WTC11 (cell line): Measurements from ENCODE around the gene LUC7L.

Experiments used
- ATF1 ChIP-seq: sonication (generic); formaldehyde crosslinking; IDR thresholded peaks from 2 replicates; pipeline ENCODE4 v1.8.1; 2023; ENCODE audit warnings: mild to moderate bottlenecking, moderate library complexity, missing genetic modification reagents
- CBFB ChIP-seq: sonication (generic); formaldehyde crosslinking; IDR thresholded peaks from 2 replicates; pipeline ENCODE4 v1.8.1; 2022; ENCODE audit warnings: mild to moderate bottlenecking, low read depth, missing genetic modification reagents
- ESRRA ChIP-seq: sonication (generic); formaldehyde crosslinking; IDR thresholded peaks from 2 replicates; pipeline ENCODE4 v1.8.1; 2022; ENCODE audit warnings: mild to moderate bottlenecking, missing genetic modification reagents, borderline replicate concordance
- HMGA2 ChIP-seq: fragments of 250-450 bp; sonication (Bioruptor Pico); IDR thresholded peaks from 2 replicates; pipeline ENCODE4 v1.4.0; 2021; ENCODE audit warnings: mild to moderate bottlenecking, moderate library complexity
- NR3C1 ChIP-seq: sonication (generic); formaldehyde crosslinking; conservative IDR thresholded peaks from 2 replicates; pipeline ENCODE4 v1.8.1; 2023; ENCODE audit warnings: low read depth, mild to moderate bottlenecking, missing genetic modification reagents
- TF ChIP-seq, protein P1 (sequence below): fragments of 200-600 bp; IDR thresholded peaks from 2 replicates; pipeline ENCODE4 v1.8.0; 2022; ENCODE audit warnings: antibody characterized with exemption
- TF ChIP-seq, protein P2 (sequence below): sonication (generic); formaldehyde crosslinking; IDR thresholded peaks from 2 replicates; pipeline ENCODE4 v1.8.1; 2022; ENCODE audit warnings: low read depth, missing genetic modification reagents, borderline replicate concordance
- TF ChIP-seq, protein P3 (sequence below): sonication (generic); formaldehyde crosslinking; IDR thresholded peaks from 2 replicates; pipeline ENCODE4 v1.8.1; 2023; ENCODE audit warnings: mild to moderate bottlenecking, moderate library complexity, missing genetic modification reagents

DNA sequence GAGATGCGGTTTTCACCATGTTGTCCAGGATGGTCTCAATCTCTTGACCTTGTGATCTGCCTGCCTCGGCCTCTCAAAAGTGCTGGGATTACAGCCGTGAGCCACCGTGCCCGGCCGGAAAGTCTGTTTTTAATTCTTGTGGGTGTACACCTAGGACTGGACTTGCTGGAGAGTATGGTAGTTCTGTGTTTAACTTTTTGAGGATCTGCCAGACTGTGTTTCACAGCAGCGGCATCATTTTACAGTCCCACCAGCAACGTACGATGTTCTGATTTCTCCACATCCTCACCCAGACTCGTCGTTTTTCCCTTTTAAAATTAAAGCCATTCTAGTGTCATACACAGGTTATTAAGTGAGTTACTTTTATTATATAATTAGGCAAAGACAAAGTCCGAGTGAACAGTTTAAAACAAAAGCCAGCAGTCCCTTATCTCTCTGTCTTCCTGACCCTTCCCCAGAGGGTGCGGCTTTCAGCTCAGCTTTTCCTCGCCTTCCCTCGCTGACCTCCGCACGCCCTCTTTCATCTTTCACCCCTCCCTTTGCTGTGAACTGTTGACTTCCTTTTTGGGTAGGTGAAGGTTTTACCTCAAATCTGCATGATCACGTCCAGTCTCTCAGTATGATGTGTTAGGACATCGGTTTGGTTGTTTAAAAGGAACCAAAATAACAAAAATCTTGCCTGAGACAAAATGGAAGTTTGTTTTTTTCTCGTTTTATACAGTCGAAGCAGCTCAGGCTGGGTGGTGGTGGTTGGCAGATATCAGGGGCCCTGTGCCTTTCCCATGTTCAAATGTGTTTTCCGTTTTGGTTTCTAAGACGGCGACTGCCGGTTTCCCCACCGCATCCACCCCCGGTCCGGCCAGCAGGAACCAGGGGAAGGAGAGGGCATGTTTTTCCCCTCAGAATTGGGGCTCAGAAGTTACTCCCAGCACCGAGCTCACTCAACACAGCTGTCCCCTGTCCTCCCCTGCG is 23.4 kb upstream of the LUC7L start:
- TF ChIP-seq, protein P1, sequence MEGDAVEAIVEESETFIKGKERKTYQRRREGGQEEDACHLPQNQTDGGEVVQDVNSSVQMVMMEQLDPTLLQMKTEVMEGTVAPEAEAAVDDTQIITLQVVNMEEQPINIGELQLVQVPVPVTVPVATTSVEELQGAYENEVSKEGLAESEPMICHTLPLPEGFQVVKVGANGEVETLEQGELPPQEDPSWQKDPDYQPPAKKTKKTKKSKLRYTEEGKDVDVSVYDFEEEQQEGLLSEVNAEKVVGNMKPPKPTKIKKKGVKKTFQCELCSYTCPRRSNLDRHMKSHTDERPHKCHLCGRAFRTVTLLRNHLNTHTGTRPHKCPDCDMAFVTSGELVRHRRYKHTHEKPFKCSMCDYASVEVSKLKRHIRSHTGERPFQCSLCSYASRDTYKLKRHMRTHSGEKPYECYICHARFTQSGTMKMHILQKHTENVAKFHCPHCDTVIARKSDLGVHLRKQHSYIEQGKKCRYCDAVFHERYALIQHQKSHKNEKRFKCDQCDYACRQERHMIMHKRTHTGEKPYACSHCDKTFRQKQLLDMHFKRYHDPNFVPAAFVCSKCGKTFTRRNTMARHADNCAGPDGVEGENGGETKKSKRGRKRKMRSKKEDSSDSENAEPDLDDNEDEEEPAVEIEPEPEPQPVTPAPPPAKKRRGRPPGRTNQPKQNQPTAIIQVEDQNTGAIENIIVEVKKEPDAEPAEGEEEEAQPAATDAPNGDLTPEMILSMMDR, result no peak
- TF ChIP-seq, protein P2, sequence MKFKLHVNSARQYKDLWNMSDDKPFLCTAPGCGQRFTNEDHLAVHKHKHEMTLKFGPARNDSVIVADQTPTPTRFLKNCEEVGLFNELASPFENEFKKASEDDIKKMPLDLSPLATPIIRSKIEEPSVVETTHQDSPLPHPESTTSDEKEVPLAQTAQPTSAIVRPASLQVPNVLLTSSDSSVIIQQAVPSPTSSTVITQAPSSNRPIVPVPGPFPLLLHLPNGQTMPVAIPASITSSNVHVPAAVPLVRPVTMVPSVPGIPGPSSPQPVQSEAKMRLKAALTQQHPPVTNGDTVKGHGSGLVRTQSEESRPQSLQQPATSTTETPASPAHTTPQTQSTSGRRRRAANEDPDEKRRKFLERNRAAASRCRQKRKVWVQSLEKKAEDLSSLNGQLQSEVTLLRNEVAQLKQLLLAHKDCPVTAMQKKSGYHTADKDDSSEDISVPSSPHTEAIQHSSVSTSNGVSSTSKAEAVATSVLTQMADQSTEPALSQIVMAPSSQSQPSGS (CRISPR knock-in tag), result no peak
- TF ChIP-seq NR3C1 (CRISPR knock-in tag) (no peak), ATF1 (no peak), CBFB (no peak), HMGA2 (CRISPR knock-in tag) (no peak), ESRRA (CRISPR knock-in tag) (no peak)
- TF ChIP-seq, protein P3, sequence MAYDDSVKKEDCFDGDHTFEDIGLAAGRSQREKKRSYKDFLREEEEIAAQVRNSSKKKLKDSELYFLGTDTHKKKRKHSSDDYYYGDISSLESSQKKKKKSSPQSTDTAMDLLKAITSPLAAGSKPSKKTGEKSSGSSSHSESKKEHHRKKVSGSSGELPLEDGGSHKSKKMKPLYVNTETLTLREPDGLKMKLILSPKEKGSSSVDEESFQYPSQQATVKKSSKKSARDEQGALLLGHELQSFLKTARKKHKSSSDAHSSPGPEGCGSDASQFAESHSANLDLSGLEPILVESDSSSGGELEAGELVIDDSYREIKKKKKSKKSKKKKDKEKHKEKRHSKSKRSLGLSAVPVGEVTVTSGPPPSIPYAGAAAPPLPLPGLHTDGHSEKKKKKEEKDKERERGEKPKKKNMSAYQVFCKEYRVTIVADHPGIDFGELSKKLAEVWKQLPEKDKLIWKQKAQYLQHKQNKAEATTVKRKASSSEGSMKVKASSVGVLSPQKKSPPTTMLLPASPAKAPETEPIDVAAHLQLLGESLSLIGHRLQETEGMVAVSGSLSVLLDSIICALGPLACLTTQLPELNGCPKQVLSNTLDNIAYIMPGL (CRISPR knock-in tag), result no peak
